Measurements from ENCODE around the gene PEX5L.

- no peak for TF ChIP-seq MXI1 (IDR thresholded peaks at IDR 0.05; ENCODE audit: low read depth, low read length)
- no peak for TF ChIP-seq POLR2AphosphoS5 (IDR thresholded peaks at IDR 0.05; ENCODE audit: low read depth, low read length)
- TF ChIP-seq CTCF (IDR thresholded peaks at IDR 0.05): no peak
- TF ChIP-seq, protein P1, sequence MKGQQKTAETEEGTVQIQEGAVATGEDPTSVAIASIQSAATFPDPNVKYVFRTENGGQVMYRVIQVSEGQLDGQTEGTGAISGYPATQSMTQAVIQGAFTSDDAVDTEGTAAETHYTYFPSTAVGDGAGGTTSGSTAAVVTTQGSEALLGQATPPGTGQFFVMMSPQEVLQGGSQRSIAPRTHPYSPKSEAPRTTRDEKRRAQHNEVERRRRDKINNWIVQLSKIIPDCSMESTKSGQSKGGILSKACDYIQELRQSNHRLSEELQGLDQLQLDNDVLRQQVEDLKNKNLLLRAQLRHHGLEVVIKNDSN (IDR thresholded peaks at IDR 0.05; ENCODE audit: borderline replicate concordance, low read depth): no peak
- TF ChIP-seq TCF12 (IDR thresholded peaks at IDR 0.05): no peak
- no peak for TF ChIP-seq NRF1 (IDR thresholded peaks at IDR 0.05; ENCODE audit: low read depth, low read length)
Measured at GRCh38 chr3:180068023-180068422, 31.3 kb upstream of the PEX5L start.

All from SK-N-SH (cell line).